ENCODE measurements around the gene CABCOCO1.

The CABCOCO1 gene

DNA sequence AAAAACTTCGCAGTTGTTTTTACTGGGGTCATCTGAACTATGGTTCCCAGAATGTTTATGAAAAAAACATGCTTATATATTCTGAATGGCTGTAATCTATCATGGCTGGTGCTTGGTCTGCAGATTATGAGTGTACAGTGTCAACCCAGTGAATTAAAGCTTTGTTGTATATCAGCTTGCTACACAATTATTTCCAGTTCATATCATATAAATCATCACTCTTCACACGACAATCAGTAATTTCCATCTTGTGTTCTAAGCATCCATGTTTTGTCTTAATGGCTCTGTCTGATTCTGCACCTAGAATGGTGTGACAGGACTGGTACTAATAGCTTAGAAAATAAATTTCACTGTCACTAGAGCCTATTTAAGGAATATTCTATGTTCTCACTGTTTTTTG, 83.6 kb downstream of the CABCOCO1 start:
- TF ChIP-seq POLR2A (IDR thresholded peaks at IDR 0.05; ENCODE audit: low read depth, low read length): no peak
- FAIRE-seq (peak; percentile 27), DNase-seq (ENCODE audit: insufficient read length, low spot score) (no peak)

DNA sequence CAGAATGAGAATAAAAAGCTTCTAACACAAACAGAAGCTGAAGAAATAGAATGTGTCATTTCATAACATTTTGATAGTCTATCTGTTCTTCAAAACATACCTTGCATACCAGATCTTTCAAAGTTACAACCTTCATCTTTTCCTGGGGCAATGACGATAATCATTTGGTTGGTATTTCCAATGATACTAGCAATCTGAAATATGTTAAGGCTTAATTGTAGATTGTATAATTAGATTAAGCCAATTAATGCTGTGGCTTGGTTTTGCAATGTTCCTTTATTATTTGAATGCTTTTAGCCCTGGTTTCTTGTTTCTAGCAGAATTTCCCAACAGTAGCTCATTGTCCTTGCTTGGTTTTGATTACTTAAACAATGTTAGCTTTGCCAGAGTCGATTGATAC, 84.6 kb downstream of the CABCOCO1 start:
- FAIRE-seq (no peak), DNase-seq (ENCODE audit: insufficient read length, low spot score) (no peak)
- TF ChIP-seq POLR2A (IDR thresholded peaks at IDR 0.05; ENCODE audit: low read depth, low read length): no peak

DNA sequence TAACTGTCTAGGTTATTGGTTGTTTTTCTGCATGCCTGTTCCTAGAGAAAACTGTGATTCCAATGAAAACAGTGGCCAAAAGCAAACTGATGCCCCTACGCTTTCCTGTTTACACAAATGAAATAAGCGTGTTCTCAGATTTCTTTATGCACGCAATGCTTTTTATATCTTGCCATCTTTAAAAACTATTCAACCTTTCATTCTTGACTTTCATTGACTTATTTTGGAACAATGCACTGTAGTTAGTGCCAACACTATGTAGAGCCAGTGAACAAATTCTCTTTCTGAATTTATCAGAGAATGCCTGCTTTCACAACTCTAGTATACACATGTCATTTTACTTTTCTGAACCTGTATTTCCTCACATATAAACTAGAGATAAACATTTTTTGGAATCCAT, 86.6 kb downstream of the CABCOCO1 start:
- TF ChIP-seq POLR2A (IDR thresholded peaks at IDR 0.05; ENCODE audit: low read depth, low read length): no peak
- FAIRE-seq: peak; percentile 23

DNA sequence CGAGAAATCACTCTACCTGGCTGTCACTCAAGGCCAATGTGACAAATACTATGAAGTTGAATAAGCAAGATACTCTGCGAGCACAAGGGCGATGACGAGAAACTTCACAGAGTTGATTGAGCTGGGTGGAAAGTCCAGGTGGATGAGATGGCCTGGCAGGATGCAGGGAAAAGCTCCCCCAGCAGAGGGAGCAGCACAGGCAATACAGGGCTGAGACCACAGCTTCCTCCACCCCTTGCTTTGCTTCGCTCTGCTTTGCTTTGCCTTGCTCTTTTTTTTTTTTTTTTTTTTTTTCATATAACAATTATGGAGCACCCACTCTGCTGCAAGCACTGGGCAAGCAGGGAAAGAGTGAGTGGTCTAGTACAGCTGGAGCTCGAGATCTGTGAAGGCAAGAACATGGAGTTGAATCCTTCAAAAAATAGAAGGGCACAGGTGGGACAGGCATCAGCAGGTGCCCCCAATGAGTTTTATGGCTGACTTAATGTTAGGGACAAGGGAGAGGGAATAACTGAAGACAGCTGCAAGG, 88.3 kb downstream of the CABCOCO1 start:
- DNase-seq (ENCODE audit: insufficient read length, low spot score) (peak; percentile 46), FAIRE-seq (peak; percentile 95)

More for the DNA sequence above, 86.6 kb downstream of the CABCOCO1 start:
- no peak for DNase-seq (ENCODE audit: insufficient read length, low spot score)

DNA sequence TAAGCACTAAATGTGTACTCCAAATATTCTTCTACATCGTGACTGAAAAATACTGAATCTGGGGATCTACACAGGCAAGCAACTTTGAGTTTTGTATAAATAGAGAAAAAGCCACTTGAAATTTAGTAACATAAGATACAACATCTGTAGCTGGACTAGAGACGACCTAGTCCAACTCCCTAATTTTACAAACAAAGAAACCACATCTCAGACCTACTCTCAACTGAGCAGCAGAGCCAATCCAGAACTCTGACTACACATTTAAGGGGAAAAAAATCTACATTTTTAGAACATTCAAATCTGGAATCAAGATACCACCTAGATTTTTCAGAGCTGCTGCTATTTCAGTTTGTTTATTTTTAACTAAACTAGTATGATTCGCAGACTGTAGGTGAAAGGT, 88.9 kb downstream of the CABCOCO1 start:
- FAIRE-seq (no peak), DNase-seq (ENCODE audit: insufficient read length, low spot score) (no peak)
- TF ChIP-seq POLR2A (IDR thresholded peaks at IDR 0.05; ENCODE audit: low read depth, low read length): no peak

More for the DNA sequence above, 88.3 kb downstream of the CABCOCO1 start:
- TF ChIP-seq POLR2A (IDR thresholded peaks at IDR 0.05; ENCODE audit: low read depth, low read length): no peak

DNA sequence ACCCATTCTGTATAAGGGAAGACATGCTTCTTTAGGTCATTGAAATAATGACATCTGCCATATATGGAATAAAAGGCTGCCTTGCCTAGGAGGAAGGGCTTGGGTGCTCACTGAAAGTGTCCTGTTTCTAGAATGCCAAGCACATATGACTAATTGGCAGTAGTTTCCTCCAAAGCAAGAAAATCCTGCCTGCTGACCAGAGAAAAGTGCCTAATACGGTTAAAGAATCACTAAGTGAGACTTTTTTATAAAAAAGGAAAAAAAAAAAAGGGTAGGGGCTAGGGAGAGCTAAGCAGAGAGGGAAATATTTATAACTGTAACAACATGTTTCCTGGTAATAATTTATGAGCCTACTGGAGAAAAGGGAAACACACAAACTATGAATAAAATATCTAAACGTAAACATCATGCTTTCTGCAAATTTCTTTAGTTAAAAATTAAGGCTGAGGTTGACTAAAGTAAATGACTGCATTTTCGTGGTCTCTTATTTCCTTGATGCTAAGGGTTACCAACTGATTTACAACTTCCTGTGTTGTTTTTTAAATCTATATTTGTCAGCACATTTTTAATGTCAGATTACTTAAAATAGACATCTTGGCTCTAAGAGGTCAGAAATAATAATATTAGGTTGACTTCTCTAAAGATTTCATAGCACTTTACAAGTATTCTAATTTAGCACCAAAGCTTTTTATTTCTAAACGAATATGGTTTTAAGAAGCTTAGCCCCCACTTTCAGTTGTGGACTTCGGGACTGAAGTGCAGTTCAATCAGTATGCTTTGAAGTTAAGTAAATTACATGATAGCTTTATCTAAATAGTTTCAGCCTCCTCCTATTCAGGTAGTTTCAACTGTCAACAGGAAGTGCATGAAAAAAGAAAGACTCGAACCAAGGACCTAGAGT, 89.6 kb downstream of the CABCOCO1 start:
- peak; percentile 99 for FAIRE-seq
- TF ChIP-seq POLR2A (IDR thresholded peaks at IDR 0.05; ENCODE audit: low read depth, low read length): no peak
- no peak for DNase-seq (ENCODE audit: insufficient read length, low spot score)

DNA sequence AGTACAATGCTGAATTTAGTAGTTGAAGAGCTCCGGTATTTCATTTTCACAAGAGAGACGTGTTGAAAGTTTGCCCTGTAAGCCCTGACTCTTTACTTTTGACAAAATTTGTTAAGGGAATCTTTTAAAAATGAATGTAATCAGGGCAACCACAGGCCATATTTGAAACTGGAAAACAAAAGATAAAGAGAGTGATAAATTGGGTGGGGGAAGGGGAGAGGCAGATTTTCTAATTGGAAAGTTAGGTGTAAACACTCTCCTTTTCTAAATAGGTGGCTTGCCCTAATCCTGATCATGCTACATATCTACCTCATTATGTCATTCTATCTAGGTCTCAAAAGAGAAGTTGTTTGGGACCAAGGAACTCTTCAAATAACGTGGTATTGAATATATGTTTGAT, 90.7 kb downstream of the CABCOCO1 start:
- peak; percentile 52 for FAIRE-seq
- no peak for TF ChIP-seq POLR2A (IDR thresholded peaks at IDR 0.05; ENCODE audit: low read depth, low read length)
- DNase-seq (ENCODE audit: insufficient read length, low spot score): no peak

DNA sequence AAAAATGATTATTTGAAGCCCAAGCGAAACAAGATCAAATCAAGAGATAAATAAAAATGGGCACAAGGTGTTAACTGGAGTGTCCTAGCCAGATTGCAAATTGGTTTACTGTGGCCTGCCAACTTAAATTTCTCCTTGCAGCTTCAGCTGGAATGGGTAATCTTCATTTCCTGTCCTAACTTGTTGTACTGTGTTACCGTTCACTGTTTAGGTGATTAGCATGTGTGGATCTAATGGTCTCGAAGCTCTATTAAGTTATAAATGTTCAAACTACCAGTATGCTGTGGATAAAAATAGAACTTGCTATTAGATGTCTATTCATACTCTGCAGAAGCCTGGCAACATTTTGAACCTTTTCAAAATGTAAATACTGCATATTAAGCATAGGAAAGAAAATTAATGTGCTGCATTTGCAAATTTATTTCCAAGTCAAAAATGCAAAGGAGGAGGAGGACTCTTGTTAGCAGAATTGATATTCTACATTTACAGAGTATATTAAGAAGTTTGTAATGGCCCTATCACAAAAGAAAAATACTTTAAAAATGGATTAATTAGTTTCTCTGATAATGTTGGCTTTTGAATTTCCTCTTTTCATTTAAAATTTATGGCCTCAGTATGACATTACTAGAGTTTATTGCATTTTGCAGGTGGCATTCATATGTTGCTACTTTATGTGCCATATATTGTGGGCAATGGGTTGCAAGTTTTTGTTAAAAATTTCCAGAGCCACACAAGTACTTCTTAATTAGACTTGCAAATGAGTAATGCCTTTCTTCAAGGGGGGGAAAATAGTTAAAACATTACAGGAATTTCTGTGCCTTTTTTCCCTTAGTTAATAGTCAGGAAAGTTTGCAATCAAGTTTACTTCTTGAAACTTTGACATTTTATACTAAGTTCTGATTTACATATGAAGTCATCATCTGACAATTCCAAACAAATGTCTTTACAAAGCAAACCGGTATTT, 92.1 kb downstream of the CABCOCO1 start:
- DNase-seq (ENCODE audit: insufficient read length, low spot score) (no peak), FAIRE-seq (peak; percentile 76)
- no peak for TF ChIP-seq POLR2A (IDR thresholded peaks at IDR 0.05; ENCODE audit: low read depth, low read length)

DNA sequence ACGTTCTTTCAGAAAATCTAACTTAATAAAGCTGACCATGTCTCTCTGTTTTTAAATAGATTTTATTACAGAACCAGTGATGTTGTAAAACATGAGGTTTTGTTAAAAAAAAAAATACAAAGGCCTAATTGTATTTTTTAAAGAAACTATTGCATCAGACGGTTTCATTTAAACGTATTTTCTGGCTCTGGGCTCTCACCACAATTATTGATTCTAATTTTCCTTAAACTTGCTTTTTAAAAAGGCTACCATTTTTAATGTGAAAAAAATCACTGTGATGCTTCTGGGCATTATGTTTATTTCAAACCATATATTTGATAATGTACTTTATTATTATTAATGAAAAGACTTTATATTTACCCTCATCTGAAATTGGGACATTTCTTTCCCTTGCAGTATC, 94.3 kb downstream of the CABCOCO1 start:
- no peak for FAIRE-seq
- no peak for DNase-seq (ENCODE audit: insufficient read length, low spot score)
- no peak for TF ChIP-seq POLR2A (IDR thresholded peaks at IDR 0.05; ENCODE audit: low read depth, low read length)

DNA sequence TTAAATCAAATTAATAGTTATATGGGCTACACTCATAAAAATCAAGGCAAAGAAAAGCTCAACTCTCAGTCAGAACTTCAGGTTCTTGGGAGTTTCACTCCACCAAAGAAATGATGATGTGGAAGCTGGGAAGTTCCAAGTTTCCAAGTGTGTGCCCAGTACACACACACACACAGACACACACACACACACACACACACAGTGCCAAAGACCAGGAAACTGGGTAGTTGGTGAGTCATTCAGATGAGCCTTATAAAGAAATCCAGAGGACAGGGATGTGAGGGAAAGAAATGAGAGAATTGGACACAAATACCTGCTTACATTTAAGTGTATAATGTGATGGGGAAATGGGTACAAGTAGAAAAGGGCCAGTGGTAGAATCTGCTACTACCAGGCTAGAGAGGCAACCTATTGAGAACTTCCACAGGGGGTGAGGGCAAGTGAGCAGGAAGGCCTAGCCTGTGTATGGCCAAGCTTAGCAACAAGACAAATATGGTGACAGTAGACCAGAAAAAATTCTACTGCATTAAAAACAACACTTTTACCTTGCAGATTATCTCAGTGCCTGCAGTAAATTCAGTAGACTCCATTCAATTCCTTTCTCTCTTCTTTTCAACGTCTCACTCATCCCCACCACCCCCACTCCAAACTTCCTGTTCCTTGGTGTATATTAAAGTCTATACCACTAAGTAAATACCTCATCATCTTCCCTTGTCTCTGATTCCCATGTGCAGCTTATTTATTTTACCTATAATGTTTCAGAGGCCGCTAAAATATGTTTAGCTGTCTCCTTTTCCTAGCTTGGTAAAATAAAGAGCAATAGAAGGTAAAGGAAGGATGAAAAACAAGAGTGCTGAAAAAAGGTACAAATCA, 95.0 kb downstream of the CABCOCO1 start:
- DNase-seq (ENCODE audit: insufficient read length, low spot score): no peak
- peak; percentile 98 for FAIRE-seq
- no peak for TF ChIP-seq POLR2A (IDR thresholded peaks at IDR 0.05; ENCODE audit: low read depth, low read length)

DNA sequence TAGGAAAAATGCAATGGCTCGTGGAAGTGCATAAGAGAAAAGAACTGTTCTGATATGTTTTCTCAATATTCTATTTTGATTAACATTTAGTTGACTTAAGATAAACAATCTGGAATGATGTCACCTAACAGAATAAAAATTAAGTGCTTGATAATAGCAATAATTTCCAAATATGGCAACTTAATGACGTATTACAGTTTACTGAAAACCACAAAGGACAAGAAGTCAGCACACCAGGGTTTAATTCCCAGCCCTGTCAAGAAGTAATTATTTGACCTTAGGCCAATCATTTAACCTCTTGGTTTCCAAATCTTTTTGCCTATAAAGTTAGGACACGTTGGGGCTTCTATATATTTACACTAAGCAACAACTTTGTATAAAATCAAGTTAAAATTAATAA, 95.7 kb downstream of the CABCOCO1 start:
- FAIRE-seq (no peak), DNase-seq (ENCODE audit: insufficient read length, low spot score) (no peak)
- no peak for TF ChIP-seq POLR2A (IDR thresholded peaks at IDR 0.05; ENCODE audit: low read depth, low read length)

DNA sequence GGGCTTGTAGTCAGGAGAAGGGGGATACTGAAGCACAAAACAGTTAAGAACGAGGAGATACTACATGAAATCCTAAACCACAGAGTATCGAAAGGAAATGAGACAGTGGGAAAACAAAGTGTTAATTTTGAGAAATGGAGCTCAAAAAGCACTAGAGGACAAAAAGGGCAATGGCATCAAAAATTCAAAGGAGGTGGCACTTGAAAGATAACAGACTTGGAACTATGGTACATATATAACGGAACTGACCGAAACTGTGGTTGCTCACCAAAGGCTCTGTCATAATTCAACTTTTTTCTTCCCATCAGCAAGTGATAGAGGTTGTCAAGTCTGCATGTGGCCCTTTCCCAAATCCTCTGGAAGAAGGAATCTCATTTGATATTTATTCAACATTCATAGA, 97.0 kb downstream of the CABCOCO1 start:
- TF ChIP-seq POLR2A (IDR thresholded peaks at IDR 0.05; ENCODE audit: low read depth, low read length): no peak
- DNase-seq (ENCODE audit: insufficient read length, low spot score): no peak
- FAIRE-seq: no peak
